ENCODE data around the gene ZNF500.

The ZNF500 gene

GRCh38 chr16:4755687-4756086 lies 11.3 kb downstream of the ZNF500 start (continued):
- 0 out of 2 replicates have a peak, but pooled peaks have one; percentile 65 for TF ChIP-seq ZNF354C (tag by site-specific recombination; IDR thresholded peaks at IDR 0.05; ENCODE audit: borderline replicate concordance, low read depth)
- TF ChIP-seq ZNF645 (tag by site-specific recombination; IDR thresholded peaks at IDR 0.05), result no peak

GRCh38 chr16:4754865-4755264 lies 12.1 kb downstream of the ZNF500 start:
- TF ChIP-seq ZNF785 (tag by site-specific recombination; IDR thresholded peaks at IDR 0.05) (no peak), ZNF776 (tag by site-specific recombination; IDR thresholded peaks at IDR 0.05; ENCODE audit: borderline replicate concordance) (peak; percentile 91)
- Histone ChIP-seq H3K4me3 (ENCODE audit: low read depth, low read length) (no peak overlapping the region), H3K27ac (ENCODE audit: extremely low read depth, low read depth, low read length) (no peak overlapping the region), H3K9me3 (ENCODE audit: control insufficient read depth, insufficient read depth, low read depth, low read length) (no peaks in the 10 kb centered on the region), H3K4me1 (ENCODE audit: control insufficient read depth, insufficient read depth, low read length) (no peaks in the 10 kb centered on the region), H3K36me3 (ENCODE audit: control insufficient read depth in 2 of 2, insufficient read depth in 1 of 2, low read length in 2 of 2) (peaks cover 41 to 87% of the 10 kb centered on the region in 2 experiments)
- ChIA-PET CTCF (no interaction called here), POLR2A (no interaction called here)

- H3K36me3 ChIP-seq (ENCODE audit: control insufficient read depth in 2 of 2, insufficient read depth in 1 of 2, low read length in 2 of 2), result peaks cover 28 to 76% of the 10 kb centered on the region in 2 experiments
- no peaks in the 10 kb centered on the region for H3K9me3 ChIP-seq (ENCODE audit: control insufficient read depth, insufficient read depth, low read depth, low read length)
- TF ChIP-seq ZBTB20 (tag by site-specific recombination; IDR thresholded peaks at IDR 0.05), result no peak
- no peak for TF ChIP-seq ZNF518A (tag by site-specific recombination; conservative IDR thresholded peaks at IDR 0.05; ENCODE audit: low read depth)
- TF ChIP-seq ZNF394 (tag by site-specific recombination; IDR thresholded peaks at IDR 0.05; ENCODE audit: borderline replicate concordance), result no peak
- no peak for TF ChIP-seq ZNF791 (tag by site-specific recombination; IDR thresholded peaks at IDR 0.05)
- ChIA-PET CTCF (no interaction called here), POLR2A (interaction anchor here (1.3 kb wide), 1 partner anchor 15 kb away, joined by 3 read pairs; no protein-coding TSS in a partner anchor)
- H3K4me1 ChIP-seq (ENCODE audit: control insufficient read depth, insufficient read depth, low read length), result no peaks in the 10 kb centered on the region
- no peak overlapping the region for H3K27ac ChIP-seq (ENCODE audit: extremely low read depth, low read depth, low read length)
- no peak overlapping the region for H3K4me3 ChIP-seq (ENCODE audit: low read depth, low read length)
Observed at GRCh38 chr16:4753227-4753626, 13.7 kb downstream of the ZNF500 start.

- peaks cover 28 to 72% of the 10 kb centered on the region in 2 experiments for H3K36me3 ChIP-seq (ENCODE audit: control insufficient read depth in 2 of 2, insufficient read depth in 1 of 2, low read length in 2 of 2)
- H3K4me1 ChIP-seq (ENCODE audit: control insufficient read depth, insufficient read depth, low read length), result no peaks in the 10 kb centered on the region
- no peak overlapping the region for H3K27ac ChIP-seq (ENCODE audit: extremely low read depth, low read depth, low read length)
- ChIA-PET POLR2A (interaction anchor here (1.3 kb wide), 1 partner anchor 16 kb away, joined by 3 read pairs; no protein-coding TSS in a partner anchor), CTCF (no interaction called here)
- H3K9me3 ChIP-seq (ENCODE audit: control insufficient read depth, insufficient read depth, low read depth, low read length), result no peaks in the 10 kb centered on the region
- H3K4me3 ChIP-seq (ENCODE audit: low read depth, low read length), result no peak overlapping the region
- no peak for TF ChIP-seq ZNF76 (tag by site-specific recombination; IDR thresholded peaks at IDR 0.05; ENCODE audit: borderline replicate concordance, low read depth)
- TF ChIP-seq ZSCAN18 (tag by site-specific recombination; IDR thresholded peaks at IDR 0.05), result no peak
- no peak for TF ChIP-seq ZNF645 (tag by site-specific recombination; IDR thresholded peaks at IDR 0.05)
- no peak for TF ChIP-seq ZNF398 (tag by site-specific recombination; IDR thresholded peaks at IDR 0.05)
- no peak for TF ChIP-seq ZNF843 (tag by site-specific recombination; IDR thresholded peaks at IDR 0.05)
- no peak for TF ChIP-seq ZNF335 (tag by site-specific recombination; conservative IDR thresholded peaks at IDR 0.05)
- no peak for TF ChIP-seq ZNF558 (tag by site-specific recombination; IDR thresholded peaks at IDR 0.05)
Observed at GRCh38 chr16:4752351-4753100, 14.4 kb downstream of the ZNF500 start.

Measured in HEK293 (cell line).